ENCODE data around the gene PARL. TPM values are rescaled to one million over a fixed set of nuclear protein-coding genes. Genes with fewer than 3 reads are reported as not detected.

PARL gene
- total RNA-seq, 1 experiment from 2014 or later = 69.7 TPM

- no peaks in the 10 kb centered on the region for H3K27me3 ChIP-seq (ENCODE audit: insufficient read depth, low read length)
- H3K79me2 ChIP-seq (ENCODE audit: insufficient read depth, low read length) = peaks cover 6% of the 10 kb centered on the region; the same call in 1 of the 2 replicates
- no peak overlapping the region for H2AFZ ChIP-seq (ENCODE audit: low read depth, low read length, poor library complexity, severe bottlenecking)
- H3K4me2 ChIP-seq (ENCODE audit: low read length) = no peak overlapping the region
- BruUV-seq (replicated peaks) = no TSS peak
- H3K36me3 ChIP-seq (ENCODE audit: control insufficient read depth in 1 of 2, insufficient read depth in 2 of 2, low read length in 2 of 2) = peaks cover 31 to 36% of the 10 kb centered on the region in 2 experiments; a peak in 3 of 4 replicates
- H3K9me2 ChIP-seq (ENCODE audit: insufficient read depth) = no peaks in the 10 kb centered on the region
- H3K27ac ChIP-seq (ENCODE audit: low read depth, low read length) = no peak overlapping the region
- ChIA-PET RAD21 (ENCODE audit: low non-redundant PET in 1 of 2, low total read pairs in 2 of 2, uncharacterized antibody in 2 of 2, unreplicated experiment in 2 of 2) (no interaction called here), CTCF (no interaction called here), POLR2A (no interaction called here)
- DNase-seq (ENCODE audit: low read depth, low spot score) (no peak), ATAC-seq (no peak)
- no peaks in the 10 kb centered on the region for H3K4me1 ChIP-seq (ENCODE audit: control insufficient read depth in 1 of 2, insufficient read depth in 2 of 2, low read length in 2 of 2)
- TF ChIP-seq SRF (IDR thresholded peaks at IDR 0.05; ENCODE audit: low read depth) (no peak), CBX3 (IDR thresholded peaks at IDR 0.05; ENCODE audit: low read depth) (no peak), REST (IDR thresholded peaks at IDR 0.05; ENCODE audit: low read depth) (no peak), EGR1 (IDR thresholded peaks at IDR 0.05; ENCODE audit: low read depth) (no peak), SIN3A (IDR thresholded peaks at IDR 0.05; ENCODE audit: low read depth) (no peak), POLR2AphosphoS5 (IDR thresholded peaks at IDR 0.05; ENCODE audit: low read depth, low read length) (no peak)
- no peaks in the 10 kb centered on the region for H4K20me1 ChIP-seq (ENCODE audit: insufficient read depth)
- intact Hi-C loops (cut with micrococcal nuclease) = no loop called here
- no peak overlapping the region for H3K9ac ChIP-seq (ENCODE audit: low read length)
- H3K4me3 ChIP-seq (replicated peaks in 1 of 2; ENCODE audit: low read depth in 1 of 2, low read length in 2 of 2) = no peak overlapping the region
- H3K9me3 ChIP-seq (ENCODE audit: control insufficient read depth in 1 of 2, insufficient read depth in 1 of 2, low read depth in 1 of 2, low read length in 2 of 2) = no peaks in the 10 kb centered on the region
These were observed 90.2 kb downstream of the PARL start for GRCh38 chr3:183794452-183794851.

DNA sequence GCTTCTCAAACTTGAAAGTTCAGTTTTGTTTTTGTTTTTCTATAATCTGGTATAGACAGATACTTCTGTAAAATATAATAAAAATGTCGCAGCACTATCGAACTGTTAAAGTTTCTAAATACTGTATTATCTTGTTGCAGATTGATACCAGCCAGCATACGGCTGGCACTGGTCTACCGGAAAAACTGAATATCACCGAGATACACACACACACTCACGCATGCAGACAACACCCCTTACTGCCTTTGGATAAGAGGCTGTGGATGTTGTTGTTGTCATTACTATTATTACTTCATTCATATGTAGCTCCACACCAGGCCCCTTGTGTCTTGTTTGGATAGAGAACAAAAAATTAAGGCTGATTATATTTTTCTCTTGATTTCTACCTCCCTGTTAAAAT lies 91.7 kb downstream of the PARL start:
- no peak for ATAC-seq
- CTCF ChIA-PET = no interaction called here
- no TSS peak for BruUV-seq (replicated peaks)
- Histone ChIP-seq H3K4me3 (replicated peaks in 1 of 2; ENCODE audit: low read depth in 1 of 2, low read length in 2 of 2) (no peak overlapping the region), H3K27ac (ENCODE audit: low read depth, low read length) (no peak overlapping the region), H2AFZ (ENCODE audit: low read depth, low read length, poor library complexity, severe bottlenecking) (no peak overlapping the region), H3K4me1 (ENCODE audit: control insufficient read depth in 1 of 2, insufficient read depth in 2 of 2, low read length in 2 of 2) (no peaks in the 10 kb centered on the region), H3K4me2 (ENCODE audit: low read length) (no peak overlapping the region), H3K36me3 (ENCODE audit: control insufficient read depth in 1 of 2, insufficient read depth in 2 of 2, low read length in 2 of 2) (peaks cover 25 to 29% of the 10 kb centered on the region in 2 experiments; a peak in 3 of 4 replicates), H3K9me2 (ENCODE audit: insufficient read depth) (no peaks in the 10 kb centered on the region), H3K27me3 (ENCODE audit: insufficient read depth, low read length) (no peaks in the 10 kb centered on the region), H3K79me2 (ENCODE audit: insufficient read depth, low read length) (peaks cover 14% of the 10 kb centered on the region; the same call in 1 of the 2 replicates), H3K9me3 (ENCODE audit: control insufficient read depth in 1 of 2, insufficient read depth in 1 of 2, low read depth in 1 of 2, low read length in 2 of 2) (no peaks in the 10 kb centered on the region), H4K20me1 (ENCODE audit: insufficient read depth) (no peaks in the 10 kb centered on the region), H3K9ac (ENCODE audit: low read length) (no peak overlapping the region)
- RAD21 ChIA-PET (ENCODE audit: low non-redundant PET in 1 of 2, low total read pairs in 2 of 2, uncharacterized antibody in 2 of 2, unreplicated experiment in 2 of 2) = no interaction called here
- DNase-seq (ENCODE audit: low read depth, low spot score) = no peak
- intact Hi-C loops (cut with micrococcal nuclease) = no loop called here
- POLR2A ChIA-PET = no interaction called here
- TF ChIP-seq, protein P1, sequence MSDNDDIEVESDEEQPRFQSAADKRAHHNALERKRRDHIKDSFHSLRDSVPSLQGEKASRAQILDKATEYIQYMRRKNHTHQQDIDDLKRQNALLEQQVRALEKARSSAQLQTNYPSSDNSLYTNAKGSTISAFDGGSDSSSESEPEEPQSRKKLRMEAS (IDR thresholded peaks at IDR 0.05) = no peak
- TF ChIP-seq YY1 (IDR thresholded peaks at IDR 0.05; ENCODE audit: extremely low read depth, insufficient replicate concordance, low read depth, low read length) (no peak), RAD21 (IDR thresholded peaks at IDR 0.05; ENCODE audit: low read depth) (no peak), CBX3 (IDR thresholded peaks at IDR 0.05; ENCODE audit: low read depth) (no peak), ZNF274 (IDR thresholded peaks at IDR 0.05; ENCODE audit: low read depth, low read length) (no peak), SP1 (IDR thresholded peaks at IDR 0.05; ENCODE audit: low read depth) (no peak), ZFX (IDR thresholded peaks at IDR 0.05) (no peak), EZH2phosphoT487 (IDR thresholded peaks at IDR 0.05; ENCODE audit: borderline replicate concordance) (no peak), ELF1 (IDR thresholded peaks at IDR 0.05; ENCODE audit: borderline replicate concordance, low read depth) (no peak), SIN3A (IDR thresholded peaks at IDR 0.05; ENCODE audit: low read depth) (no peak), JUND (IDR thresholded peaks at IDR 0.05) (no peak), POLR2AphosphoS5 (IDR thresholded peaks at IDR 0.05; ENCODE audit: low read depth, low read length) (no peak), CEBPB (IDR thresholded peaks at IDR 0.05; ENCODE audit: low read depth) (no peak), FOSL1 (IDR thresholded peaks at IDR 0.05; ENCODE audit: low read depth) (no peak)
- TF ChIP-seq, protein P2, sequence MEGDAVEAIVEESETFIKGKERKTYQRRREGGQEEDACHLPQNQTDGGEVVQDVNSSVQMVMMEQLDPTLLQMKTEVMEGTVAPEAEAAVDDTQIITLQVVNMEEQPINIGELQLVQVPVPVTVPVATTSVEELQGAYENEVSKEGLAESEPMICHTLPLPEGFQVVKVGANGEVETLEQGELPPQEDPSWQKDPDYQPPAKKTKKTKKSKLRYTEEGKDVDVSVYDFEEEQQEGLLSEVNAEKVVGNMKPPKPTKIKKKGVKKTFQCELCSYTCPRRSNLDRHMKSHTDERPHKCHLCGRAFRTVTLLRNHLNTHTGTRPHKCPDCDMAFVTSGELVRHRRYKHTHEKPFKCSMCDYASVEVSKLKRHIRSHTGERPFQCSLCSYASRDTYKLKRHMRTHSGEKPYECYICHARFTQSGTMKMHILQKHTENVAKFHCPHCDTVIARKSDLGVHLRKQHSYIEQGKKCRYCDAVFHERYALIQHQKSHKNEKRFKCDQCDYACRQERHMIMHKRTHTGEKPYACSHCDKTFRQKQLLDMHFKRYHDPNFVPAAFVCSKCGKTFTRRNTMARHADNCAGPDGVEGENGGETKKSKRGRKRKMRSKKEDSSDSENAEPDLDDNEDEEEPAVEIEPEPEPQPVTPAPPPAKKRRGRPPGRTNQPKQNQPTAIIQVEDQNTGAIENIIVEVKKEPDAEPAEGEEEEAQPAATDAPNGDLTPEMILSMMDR (IDR thresholded peaks at IDR 0.05 in 2 of 3, conservative IDR thresholded peaks at IDR 0.05 in 1 of 3; ENCODE audit: borderline replicate concordance in 1 of 3, insufficient read depth in 1 of 3, low read depth in 2 of 3, low read length in 2 of 3) = no peak

All from HCT116 (cell line).